ENCODE data around the gene TAP1.
"Not testable (repeated sequence)": the region's sequence is repeated elsewhere in the genome, so short reads cannot be mapped to it uniquely, and the experiment has no call there.

The TAP1 gene

GRCh38 chr6:32876603-32877002 lies 23.1 kb upstream of the TAP1 start:
- H3K4me3 ChIP-seq (ENCODE audit: low read length), result no peak overlapping the region
- DNase-seq (ENCODE audit: low read depth), result no peak
- TF ChIP-seq, protein P1, sequence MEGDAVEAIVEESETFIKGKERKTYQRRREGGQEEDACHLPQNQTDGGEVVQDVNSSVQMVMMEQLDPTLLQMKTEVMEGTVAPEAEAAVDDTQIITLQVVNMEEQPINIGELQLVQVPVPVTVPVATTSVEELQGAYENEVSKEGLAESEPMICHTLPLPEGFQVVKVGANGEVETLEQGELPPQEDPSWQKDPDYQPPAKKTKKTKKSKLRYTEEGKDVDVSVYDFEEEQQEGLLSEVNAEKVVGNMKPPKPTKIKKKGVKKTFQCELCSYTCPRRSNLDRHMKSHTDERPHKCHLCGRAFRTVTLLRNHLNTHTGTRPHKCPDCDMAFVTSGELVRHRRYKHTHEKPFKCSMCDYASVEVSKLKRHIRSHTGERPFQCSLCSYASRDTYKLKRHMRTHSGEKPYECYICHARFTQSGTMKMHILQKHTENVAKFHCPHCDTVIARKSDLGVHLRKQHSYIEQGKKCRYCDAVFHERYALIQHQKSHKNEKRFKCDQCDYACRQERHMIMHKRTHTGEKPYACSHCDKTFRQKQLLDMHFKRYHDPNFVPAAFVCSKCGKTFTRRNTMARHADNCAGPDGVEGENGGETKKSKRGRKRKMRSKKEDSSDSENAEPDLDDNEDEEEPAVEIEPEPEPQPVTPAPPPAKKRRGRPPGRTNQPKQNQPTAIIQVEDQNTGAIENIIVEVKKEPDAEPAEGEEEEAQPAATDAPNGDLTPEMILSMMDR (conservative IDR thresholded peaks at IDR 0.05; ENCODE audit: low read depth, low read length), result no peak

DNA sequence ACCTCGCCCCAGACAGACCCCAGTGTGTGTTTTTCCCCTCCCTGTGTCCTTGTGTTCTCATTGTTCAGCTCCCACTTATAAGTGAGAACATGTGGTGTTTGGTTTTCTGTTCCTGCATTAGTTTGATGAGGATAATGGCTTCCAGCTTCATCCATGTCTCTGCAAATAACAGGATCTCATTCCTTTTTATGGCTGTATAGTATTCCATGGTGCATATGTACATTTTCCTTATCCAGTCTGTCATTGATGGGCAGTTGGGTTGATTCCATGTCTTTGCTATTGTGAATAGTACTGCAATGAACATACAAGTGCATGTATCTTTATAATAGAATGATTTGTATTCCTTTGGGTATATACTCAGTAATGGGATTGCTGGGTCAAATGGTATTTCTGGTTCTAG lies 20.4 kb upstream of the TAP1 start:
- not testable (repeated sequence) for H3K4me3 ChIP-seq (ENCODE audit: low read length); DNase-seq (ENCODE audit: low read depth)

DNA sequence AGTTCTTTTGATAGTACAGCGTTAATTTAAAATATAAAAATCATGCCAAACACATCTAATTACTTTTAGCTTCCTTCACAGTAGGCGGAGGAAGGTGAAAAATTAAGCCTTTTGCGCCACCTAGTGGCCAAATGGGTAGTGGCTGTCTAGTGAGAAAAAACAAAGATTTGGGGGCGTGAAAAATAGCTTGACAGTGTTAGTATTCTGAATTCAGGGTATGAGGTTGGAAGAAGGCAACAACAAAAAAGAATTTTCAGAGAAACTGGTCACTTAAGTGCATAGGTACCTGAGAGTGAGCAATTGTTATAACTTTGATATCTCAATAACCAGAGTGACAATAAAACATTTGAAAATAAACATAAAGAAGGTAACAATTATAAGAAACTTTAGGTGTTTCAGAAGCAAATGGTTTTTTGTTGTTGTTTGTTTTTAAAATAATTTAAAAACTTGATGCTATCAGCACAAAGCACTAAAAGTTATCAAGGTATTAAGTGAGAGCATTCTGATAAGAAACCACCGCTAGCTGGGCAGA lies 14.8 kb upstream of the TAP1 start:
- peak; percentile 11 for DNase-seq (ENCODE audit: low read depth)
- H3K4me3 ChIP-seq (ENCODE audit: low read length), result no peak overlapping the region
- TF ChIP-seq, protein P1 (conservative IDR thresholded peaks at IDR 0.05; ENCODE audit: low read depth, low read length), result peak; percentile 92

GRCh38 chr6:32867554-32868256 lies 14.2 kb upstream of the TAP1 start:
- TF ChIP-seq, protein P1 (conservative IDR thresholded peaks at IDR 0.05; ENCODE audit: low read depth, low read length), result no peak
- H3K4me3 ChIP-seq (ENCODE audit: low read length), result no peak overlapping the region
- no peak for DNase-seq (ENCODE audit: low read depth)

DNA sequence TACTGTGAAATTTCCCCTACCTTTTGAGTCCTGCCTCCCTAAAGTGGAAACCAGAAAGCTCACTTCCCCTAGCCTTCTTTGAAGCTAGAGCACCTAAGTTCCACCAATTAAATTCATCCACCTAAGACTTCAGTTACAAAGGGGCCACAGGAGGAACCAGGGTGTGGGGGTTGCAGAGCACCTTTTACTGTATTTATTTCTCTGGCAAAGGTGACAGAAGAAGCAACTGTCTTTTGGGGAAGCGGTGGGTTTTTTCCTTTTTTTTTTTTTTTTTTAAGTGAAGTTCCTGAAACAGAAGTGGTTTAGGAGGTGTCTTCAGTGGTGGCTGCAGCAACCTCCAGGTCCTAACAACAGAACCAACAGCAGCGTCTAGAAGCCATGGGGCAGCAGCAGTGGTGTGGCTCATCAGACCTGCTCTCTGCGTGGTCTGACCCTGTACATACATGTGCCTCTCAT lies 13.5 kb upstream of the TAP1 start:
- DNase-seq (ENCODE audit: low read depth), result no peak
- H3K4me3 ChIP-seq (ENCODE audit: low read length), result no peak overlapping the region
- TF ChIP-seq, protein P1 (conservative IDR thresholded peaks at IDR 0.05; ENCODE audit: low read depth, low read length), result no peak

GRCh38 chr6:32865724-32866443 lies 12.4 kb upstream of the TAP1 start:
- no peak for DNase-seq (ENCODE audit: low read depth)
- TF ChIP-seq, protein P1 (conservative IDR thresholded peaks at IDR 0.05; ENCODE audit: low read depth, low read length), result no peak
- no peak overlapping the region for H3K4me3 ChIP-seq (ENCODE audit: low read length)

DNA sequence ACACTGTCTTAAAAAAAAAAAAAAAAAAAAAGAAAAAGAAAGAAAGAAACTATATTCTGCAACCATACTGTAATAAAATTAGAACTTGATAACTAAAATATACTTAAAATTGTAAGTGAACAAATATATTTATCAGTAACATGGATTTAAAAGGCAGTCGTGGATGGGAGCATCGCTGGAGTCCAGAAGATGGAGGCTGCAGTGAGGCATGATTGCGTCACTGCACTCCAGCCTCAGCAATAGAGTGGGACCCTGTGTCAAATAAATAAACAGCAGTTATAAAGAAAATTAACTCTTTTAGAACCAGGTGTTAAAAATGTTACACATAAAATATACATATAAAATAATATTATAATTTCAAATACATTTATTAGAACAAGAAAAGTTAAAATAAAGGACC lies 9.2 kb upstream of the TAP1 start:
- TF ChIP-seq, protein P1 (conservative IDR thresholded peaks at IDR 0.05; ENCODE audit: low read depth, low read length), result no peak

More for the DNA sequence above, 9.2 kb upstream of the TAP1 start:
- no peak for DNase-seq (ENCODE audit: low read depth)
- no peak overlapping the region for H3K4me3 ChIP-seq (ENCODE audit: low read length)

All from retinal pigment epithelial cell (primary cell).